Stimulated activated CD8-positive, alpha-beta memory T cell treated with anti-CD3 and anti-CD28 coated beads, Interleukin-4, amount 100 ng/mL, for 1 hour (primary cell): ENCODE measurements around the gene XCL1.

Experiments used
- DNase-seq, 2 donors: peaks; one replicate each; pipeline ENCODE4 v3.0.0-alpha.2; 2020; ENCODE audit warnings: low read depth in 2 of 2, low spot score in 1 of 2

XCL1 gene

DNA sequence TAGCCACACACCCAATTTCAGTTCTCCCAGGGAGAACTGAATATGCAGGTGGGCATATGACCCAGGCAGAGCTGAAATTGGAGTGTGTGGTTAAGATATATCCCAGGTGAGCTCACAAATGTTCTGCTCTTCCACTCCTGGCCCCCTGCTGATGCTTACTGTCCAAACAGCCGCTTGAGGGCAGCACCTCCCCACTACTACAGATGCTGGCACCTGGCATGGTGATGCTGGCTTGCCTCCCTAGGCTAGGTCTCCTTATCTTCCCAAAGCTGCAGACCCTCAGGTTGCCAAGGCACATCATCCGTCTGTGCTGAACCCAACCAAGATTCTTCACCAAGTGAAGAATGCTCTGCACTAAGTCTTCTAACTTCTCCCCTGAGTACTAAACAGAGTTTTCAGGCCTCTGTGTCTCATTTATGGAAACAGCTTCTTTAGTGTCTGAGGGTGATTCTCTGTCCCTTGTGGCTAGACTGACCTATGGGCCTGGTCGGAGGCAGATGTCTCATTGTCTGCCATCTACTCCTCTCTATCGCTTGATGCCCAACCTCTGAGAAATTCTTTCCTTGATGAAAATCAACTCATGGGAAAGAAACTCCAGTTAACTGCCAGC lies 27.2 kb downstream of the XCL1 start:
- peak; percentile 38 to 44 for DNase-seq

DNA sequence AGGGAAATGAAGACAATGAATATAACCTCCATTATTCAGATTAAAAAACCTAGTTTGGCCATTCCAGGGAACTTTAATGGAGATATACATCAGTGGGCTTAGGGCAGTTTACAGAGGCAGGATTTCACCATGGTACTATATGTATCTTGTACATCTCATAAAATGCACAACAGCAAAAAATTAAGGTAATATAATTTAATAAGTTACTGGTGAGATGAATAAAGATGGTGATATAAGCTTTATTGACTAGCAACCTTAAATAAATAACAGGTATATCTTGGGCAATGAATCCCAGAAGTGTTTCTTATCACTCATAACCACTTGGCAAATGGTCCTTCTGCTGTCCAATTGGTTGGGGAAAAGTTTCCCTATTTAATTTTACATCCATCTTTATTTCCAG lies 29.0 kb downstream of the XCL1 start:
- DNase-seq = no peak

DNA sequence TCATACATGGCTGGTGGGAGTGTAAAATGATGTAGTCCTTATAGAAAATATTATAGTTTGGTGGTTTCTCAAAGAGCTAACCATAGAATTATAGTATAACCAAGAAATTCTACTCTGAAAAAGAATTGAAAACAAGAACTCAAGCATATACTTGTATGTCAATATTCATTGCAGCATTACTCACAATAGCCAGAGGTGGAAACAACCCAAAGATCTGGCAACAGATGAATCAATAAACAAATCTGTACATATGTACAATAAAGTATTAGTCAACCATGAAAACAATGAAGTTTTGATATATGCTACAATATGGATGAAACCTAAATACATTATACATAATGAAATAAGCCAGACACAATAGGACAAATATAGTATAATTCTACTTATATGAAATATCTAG lies 29.7 kb downstream of the XCL1 start:
- no peak for DNase-seq

DNA sequence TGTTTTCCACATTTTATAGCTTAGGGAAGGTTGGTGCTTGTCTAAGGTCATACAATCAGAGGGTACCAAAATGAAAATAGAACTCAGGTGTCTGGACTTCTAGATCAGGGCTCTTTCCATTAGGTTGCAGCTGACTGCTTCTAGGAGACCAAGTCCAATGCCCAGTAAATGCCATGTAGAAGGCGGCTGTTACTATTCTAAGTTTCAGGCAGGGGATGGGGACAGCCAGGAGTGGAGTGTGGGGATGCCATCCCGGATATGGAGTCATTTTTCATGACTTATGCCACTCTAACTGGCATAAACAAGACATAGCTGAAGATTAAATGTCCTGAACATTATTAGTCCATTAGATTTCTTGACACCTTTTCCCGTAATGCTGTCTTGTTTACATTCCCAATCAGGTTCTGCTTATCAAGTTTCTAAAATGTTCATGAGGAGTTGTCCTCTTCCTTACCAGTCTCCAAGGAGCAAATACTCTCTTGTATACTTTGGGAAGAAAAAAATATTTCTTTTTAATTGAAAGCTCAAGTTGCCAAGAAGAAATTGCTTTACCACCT lies 31.5 kb downstream of the XCL1 start:
- no peak for DNase-seq

DNA sequence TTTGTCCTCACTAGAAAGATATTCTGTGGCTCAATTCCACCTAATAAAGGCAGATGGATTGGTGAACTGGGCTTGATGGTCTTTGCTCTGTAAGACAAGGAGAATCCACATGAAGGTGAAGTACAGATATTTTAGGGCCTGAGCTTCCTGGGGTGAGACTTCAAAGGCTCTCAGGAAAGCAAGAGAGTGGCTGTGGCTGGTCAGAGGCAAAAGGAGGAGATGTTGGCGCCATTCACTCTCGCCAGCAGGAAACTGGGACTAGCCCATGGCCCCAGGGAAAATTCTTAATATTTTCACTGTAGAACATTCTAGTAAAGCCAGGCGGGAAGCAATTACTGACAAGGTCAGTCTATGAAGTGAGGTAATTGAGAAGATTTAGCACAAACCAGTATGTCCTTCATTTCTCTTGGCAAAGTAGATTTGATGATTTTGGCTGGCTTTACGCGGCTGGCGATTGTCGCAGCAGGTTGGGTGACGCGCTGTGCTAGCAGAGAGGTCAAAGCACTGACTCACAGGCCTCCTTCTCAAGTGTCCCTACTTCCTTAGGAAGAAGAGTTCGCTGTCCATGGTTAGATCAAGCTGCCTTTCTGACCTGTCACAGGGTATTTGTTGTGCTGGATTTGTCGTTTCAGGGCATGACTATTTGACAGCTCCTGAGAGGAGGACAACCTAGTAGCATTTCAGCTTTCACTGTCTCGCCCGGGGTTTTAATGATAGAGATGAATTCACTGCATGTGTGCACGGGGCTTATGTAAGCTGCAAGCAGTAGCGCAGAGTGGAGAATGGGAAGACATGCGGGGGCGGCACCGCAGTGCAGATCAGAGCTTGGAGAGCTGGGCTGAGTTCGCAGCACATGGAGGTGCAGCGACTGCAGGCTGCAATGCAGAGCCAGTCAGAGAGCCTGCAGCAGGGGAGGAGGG lies 32.7 kb downstream of the XCL1 start:
- no peak for DNase-seq

DNA sequence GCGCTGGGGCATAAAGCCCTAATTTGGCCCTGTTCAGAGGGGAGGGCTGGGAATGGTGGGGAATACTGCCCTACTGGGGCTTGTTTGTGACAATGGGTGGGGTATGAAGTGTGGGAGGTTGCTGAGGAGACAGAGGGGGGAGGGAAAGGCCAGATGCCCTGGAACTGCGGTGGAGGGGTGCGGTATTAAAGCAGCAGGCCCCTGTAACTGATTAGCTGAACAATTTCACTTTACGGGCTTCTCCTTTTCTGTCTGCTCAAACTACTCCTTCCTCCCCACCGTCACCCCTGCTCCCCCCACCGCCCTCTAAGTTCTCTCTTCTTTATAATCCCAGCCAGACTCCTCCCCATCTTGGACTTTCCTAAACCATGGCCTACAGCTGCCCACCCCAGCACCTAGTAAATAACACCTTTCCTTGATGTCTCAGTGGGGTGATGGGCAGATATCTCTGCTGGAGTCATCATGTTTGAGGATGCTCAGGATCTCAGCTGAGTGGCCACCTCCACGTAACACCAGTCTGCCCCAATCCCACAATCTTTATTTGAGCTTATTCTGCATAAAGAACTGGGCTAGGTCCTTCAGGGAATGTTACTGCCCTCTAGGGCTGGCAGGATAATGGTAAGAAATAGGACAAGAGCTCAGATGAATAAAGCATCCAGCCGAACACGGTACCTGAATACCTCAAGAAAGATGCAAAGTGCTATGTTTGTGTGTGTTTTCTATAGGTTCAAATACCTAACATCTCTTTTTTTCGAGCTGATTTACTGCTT lies 33.5 kb downstream of the XCL1 start:
- no peak for DNase-seq

DNA sequence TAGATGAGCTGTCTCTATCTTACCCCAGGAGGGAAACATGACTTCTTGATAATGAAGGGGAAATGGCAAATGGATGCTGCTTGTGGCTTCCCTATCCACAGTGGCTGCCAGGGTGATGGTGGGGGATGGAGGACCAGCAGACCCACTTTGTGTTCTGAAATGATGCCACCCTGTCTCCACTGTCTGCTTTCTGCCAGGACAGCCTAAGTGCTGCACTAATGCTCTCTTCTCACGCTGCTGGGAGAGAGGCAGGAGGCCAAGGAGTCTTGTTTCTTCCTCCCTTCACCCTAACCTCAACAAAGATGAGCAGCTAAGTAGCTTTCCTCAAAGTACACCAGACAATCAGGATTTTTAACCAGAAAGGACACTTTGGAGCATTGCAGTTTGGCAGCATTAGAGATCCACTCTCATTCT lies 36.6 kb downstream of the XCL1 start:
- DNase-seq = no peak

DNA sequence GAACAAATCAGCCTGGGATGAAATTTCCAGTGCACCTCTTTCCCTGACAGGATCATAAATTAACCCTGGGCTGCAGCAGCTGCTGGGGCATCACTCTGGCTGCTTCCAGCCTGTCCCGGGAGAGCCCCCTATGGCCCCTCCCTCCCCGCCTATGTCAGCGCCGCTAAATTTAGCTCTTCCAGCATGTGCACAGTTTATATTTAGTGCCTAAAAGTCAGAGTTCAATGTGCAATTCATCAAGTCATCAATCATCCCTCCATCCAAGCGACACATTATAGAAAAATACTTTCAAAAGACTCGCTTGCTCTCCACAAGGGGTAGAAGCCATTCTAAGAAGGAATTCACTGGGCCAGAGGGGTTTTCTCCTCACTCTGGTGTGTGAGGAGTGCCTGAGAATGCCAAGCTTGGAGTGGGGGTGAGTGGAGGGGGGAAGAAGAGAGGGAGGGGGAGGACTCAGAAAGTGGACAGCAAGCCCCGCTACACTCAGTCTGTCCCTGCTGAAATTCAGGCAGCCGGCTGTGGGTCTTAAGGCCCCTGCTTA lies 37.4 kb downstream of the XCL1 start:
- no peak for DNase-seq

DNA sequence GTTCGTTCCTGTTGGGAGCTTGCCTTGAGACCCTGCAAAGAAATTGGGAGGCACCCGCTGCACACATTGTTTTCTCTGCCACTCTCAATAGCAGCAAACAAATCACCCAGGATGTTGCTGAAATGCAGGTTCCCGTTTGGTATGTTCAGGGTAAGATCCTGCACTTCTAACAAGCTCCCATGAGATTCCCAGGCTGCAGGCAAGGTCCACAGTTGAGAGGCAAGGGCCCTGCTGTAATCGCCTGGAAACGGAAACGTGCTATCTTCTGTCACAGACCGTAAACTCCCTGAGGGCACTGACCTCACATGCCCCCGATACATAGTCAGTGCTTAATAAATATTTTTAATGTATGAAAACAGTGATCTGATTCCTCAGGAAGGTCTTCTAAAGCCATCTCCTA lies 37.8 kb downstream of the XCL1 start:
- no peak for DNase-seq

DNA sequence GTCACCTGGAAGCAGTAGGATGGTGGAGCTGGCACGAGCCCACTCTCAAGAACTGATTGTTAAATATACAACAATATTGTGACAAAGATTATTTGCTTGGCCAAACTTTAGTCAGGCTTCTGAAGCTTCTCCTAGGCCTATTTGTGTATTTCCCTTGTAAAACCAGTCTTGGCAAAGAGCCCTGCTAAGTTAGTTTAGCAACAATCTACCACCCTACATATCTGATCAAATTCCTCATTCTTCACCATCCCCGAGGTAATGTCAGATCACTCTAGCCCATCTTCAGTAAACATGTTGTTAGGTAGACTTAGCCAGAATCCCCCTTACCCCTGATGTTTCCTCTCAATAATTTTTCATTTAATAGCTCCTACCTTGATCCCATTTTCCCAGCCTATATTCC lies 39.6 kb downstream of the XCL1 start:
- no peak for DNase-seq

DNA sequence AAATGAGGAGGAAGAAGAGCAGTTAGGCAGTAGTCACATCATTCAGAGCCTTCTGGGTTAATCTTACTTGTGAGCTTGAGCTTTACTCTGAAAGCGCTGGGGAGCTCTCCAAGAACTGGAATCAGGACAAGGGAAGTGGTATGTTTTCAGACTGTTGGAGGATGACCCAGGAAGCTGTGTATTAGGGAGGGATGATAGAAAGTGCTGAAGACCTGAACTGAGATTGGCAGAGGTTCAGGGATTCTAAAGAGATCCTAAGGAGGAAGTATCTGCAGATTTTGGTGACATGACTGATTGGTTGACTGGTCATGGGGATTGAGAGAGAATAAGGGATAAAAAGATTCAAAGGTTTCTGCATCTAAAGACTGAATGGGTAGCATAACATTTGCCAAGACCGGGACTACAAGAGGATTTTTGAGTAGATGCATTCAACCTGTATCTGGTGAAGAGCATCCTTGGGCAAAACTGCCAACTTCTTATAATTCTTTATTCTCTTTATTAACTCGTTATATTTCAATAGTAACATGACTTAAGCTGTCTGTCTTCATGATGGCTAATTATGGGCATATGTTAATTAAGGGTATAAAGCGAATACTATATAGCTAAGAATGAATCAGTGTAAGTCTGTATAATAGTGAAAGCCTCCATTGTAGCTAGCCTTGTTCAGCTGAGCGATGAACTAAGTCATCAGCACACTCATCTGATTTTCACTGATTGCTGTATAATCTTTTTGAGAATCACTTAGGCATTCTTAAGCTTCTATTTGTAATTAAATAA lies 41.8 kb downstream of the XCL1 start:
- no peak for DNase-seq

DNA sequence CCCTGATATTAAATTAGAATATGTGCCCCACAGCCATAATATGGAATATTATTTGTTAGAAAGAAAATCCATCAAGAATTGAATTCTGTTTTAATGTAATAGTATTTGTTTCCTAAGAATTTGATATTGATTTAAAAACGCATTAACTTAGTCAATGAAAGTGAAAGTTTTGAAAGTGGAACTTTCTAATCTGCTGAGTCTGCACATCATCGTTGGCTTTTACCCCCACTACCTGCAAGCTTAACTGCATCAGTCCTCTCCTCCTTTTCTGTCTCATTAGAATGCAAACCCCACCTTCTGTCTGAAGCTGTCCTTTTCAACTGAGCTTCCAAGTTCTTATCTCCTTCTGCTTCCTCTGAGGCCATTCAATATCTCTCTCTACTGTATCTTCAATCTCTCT lies 42.5 kb downstream of the XCL1 start:
- DNase-seq = no peak

DNA sequence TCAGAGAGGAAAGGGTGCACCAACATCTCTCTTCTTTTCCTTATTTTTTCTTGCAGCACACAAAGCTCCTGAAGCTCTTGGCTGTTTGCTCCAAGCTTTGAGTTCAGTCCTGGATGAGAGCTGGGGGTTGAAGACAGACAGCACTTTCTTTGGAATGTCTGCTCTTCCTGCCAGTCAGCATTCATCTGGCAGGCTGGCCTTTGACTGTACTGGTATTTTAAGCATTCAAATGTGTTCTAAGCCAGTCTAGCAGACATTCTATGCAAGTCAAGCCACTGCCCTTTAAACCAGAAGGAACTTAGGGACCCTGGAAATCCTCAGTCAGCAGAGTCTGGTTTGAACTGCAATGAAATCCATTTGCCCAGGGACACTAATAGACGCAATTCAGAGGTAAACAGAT lies 45.0 kb downstream of the XCL1 start:
- DNase-seq = no peak

DNA sequence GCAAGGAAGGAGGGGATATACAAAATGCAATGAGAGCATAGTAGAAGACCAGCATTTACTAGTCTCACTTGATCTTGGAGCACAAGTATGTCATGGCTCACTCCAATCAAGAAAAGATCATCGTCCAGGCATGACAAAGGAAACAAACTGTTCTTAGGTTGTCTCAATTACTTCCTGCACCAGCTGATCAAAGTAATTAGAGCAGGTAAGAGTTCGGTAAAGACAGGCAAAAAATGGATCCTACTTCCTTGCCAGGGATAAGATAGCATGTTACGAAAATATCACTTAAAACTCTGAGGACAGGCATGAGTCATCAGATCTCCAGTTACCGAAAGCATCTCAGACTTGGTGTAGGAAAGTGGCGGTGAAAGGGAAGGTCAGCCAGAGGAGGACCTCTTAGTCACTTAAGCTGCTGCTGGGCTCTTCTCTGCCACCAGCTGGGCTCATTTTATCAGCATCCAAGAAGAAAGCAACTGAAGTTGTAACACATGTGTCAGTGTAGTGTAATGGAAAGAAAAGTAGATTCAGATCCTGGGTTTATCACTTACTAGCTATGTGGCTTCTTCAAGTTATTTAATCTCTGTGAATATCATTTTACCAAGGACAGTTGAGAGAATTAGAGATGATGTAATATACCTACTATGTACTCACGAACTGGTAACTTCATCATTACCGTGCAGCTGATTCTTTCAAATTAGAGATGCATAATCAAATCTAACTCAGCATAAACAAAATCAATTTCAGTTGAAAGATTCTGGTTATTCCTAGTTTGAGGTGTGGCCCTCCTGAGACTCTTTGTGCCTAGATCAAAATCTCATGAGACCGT lies 46.8 kb downstream of the XCL1 start:
- DNase-seq = no peak

DNA sequence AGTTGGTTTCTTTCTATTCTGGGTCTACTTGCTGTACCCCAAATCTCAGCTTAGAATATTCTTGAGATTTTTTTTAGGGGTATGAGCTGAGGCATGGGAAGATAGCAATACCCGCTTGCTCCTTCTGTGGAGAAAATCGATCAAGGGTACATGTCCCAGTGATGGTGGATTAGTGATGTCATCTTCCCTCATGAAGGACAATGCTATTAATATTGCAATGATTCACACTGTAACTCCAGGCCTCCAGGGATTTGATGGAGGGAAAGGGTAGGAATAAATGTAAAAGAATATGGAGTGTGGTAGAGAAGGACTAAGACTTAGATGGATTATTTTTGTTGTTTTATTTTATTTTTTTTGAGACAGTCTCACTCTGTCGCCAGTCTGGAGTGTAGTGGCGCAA lies 47.4 kb downstream of the XCL1 start:
- DNase-seq = no peak

DNA sequence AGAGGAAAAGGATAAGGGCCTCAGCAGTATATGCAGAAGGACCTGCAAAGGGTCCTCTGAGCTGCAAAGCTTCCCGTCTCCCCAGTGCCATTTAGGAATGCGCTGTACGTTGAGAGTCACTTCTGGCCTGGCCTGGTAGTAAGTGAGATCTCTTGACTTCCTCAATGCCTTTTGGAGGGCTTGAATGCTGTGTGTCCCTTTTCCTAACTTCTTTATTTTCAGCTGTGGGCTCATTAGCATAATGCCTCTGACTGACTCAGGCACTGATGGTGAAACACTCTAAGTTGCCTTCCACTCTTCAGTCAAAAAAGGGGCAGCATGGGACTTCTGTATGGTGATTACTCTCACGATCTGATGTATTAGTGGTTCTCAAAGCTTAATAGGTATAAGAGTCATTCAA lies 49.9 kb downstream of the XCL1 start:
- DNase-seq = no peak

DNA sequence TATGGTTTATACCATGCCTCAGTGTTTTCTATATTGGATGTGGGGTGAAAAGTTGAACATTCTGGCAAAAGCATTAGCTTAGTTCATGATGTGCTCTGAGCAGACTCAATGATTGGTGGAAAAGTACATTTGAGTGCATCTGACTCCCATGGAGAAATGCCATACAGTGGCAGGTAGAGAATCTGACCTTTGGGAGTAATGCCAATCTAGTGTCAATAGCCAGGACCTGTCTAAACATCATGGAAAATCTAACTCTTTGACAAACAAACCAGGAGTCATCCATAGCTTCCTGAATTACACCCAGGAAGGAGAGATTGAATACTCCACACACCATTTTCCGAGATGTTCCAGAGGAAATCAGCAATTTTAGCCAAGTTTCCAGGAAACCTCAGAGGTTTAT lies 51.0 kb downstream of the XCL1 start:
- no peak for DNase-seq

DNA sequence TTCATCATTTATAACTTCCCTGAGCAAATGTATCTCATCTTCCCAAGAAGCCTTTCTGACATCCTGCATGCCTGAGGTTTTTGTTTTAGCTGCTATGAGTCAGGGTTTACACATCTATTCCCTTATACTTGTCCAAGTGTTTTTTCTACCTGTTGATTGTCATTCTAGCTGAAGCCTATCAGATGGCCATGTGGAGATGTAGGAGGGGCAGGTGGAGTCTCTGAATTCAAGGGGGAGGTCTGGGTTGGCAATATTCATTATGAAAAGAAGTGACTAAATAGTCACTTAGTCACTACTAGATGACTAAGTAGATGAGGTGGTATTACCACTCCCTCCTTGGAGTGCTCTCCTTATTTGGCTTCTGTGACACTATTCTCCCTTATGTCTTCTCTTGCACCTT lies 52.4 kb downstream of the XCL1 start:
- no peak for DNase-seq

DNA sequence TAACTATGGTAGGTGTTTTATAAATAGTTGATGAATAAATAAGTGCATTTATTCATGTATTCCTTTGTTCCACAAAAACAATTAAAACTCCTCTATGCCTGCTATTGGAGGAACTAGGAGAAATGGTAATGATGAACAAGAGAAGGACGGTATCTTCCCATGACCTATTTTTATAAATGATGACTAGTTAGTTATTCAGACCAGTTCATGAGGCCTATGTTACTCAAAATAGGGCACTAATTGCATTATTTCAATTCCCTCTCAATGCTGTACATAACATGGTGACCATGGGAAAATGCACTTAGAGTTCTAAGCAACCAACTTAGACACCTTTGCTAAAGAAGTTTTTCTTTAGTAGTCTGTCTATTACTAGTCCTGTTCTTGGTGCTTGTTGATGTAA lies 53.1 kb downstream of the XCL1 start:
- no peak for DNase-seq
